Cardiac fibroblast (primary cell): Measurements from ENCODE around the gene KDM1A.

Experiments
- DNase-seq, 2 donors: peaks; one replicate each; pipeline versions ENCODE4 v3.0.0 to v3.0.0-alpha.2; 2010; ENCODE audit warnings: low read depth in 2 of 2
- H3K4me3 ChIP-seq, 2 donors: replicated peaks in 1 of 2; 1 replicate in 1 of 2; 2 replicates in 1 of 2; pipeline ENCODE4 v1.5.1; 2011; ENCODE audit warnings: low read depth in 2 of 2, low read length in 2 of 2, mild to moderate bottlenecking in 2 of 2, moderate library complexity in 1 of 2
- TF ChIP-seq, protein P1 (sequence below): IDR thresholded peaks from one replicate; pipeline ENCODE4 v1.5.1; 2011; ENCODE audit warnings: low read depth, mild to moderate bottlenecking, low read length, inconsistent platforms

Gene KDM1A

DNA sequence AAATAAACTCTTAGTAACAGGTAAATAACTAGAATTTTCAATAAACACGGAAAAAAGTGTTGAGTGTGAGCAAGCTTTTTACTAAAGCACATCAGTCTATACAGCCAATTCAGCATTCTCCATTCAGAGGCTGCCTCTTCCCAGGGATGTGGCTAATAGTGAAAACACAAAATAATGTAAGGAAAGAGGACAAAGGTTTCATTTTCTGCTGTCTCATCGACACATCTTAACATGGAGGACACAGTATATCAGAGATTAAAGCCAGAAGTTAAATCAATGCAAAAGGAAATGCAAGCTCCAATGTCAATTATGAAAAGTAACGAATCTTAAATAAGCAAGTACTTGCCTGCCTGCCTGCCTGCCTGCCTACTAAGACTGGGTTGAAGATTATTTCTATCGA lies 106.2 kb downstream of the KDM1A start:
- DNase-seq = no peak
- TF ChIP-seq, protein P1, sequence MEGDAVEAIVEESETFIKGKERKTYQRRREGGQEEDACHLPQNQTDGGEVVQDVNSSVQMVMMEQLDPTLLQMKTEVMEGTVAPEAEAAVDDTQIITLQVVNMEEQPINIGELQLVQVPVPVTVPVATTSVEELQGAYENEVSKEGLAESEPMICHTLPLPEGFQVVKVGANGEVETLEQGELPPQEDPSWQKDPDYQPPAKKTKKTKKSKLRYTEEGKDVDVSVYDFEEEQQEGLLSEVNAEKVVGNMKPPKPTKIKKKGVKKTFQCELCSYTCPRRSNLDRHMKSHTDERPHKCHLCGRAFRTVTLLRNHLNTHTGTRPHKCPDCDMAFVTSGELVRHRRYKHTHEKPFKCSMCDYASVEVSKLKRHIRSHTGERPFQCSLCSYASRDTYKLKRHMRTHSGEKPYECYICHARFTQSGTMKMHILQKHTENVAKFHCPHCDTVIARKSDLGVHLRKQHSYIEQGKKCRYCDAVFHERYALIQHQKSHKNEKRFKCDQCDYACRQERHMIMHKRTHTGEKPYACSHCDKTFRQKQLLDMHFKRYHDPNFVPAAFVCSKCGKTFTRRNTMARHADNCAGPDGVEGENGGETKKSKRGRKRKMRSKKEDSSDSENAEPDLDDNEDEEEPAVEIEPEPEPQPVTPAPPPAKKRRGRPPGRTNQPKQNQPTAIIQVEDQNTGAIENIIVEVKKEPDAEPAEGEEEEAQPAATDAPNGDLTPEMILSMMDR = no peak

DNA sequence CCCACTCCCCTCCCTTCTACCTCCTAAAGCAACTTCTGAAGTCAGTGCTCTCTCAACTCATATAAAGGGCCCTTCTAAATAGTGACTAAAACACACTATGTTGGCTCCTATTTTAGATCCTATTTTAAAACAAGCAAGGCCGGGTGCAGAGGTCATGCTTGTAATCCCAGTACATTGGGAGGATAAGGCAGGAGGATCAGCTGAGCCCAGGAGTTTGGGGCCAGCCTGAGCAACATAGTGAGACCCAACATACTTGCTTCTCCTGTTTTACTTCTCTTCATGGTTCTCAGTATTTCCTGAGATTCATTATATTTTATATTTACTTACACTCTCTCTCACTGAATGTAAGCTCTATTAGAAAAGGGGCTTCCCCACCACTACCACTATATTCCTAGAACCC lies 106.9 kb downstream of the KDM1A start:
- no peak for DNase-seq
- TF ChIP-seq, protein P1 = no peak
- H3K4me3 ChIP-seq = no peak overlapping the region

More for the DNA sequence above, 106.2 kb downstream of the KDM1A start:
- no peak overlapping the region for H3K4me3 ChIP-seq

DNA sequence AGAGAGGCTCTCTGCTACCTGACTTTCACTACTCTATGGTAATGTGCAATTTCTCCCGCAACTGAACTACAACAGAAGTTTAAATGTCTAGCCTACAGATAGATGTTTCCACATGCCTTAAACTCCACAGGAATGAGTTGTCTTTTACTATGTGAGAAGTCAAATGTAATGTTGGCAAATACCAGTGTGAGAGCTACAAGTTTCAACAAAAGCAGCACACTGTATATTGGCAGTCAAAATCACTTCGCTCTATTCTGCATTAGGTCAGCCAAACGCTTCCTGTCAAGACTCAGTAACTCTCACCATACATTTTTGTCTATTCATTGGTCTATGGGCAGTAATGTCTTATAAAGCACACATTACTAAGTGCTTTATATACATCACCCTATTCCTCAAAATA lies 107.5 kb downstream of the KDM1A start:
- H3K4me3 ChIP-seq = no peak overlapping the region
- TF ChIP-seq, protein P1 = no peak
- DNase-seq = peak; percentile 69 to 71

DNA sequence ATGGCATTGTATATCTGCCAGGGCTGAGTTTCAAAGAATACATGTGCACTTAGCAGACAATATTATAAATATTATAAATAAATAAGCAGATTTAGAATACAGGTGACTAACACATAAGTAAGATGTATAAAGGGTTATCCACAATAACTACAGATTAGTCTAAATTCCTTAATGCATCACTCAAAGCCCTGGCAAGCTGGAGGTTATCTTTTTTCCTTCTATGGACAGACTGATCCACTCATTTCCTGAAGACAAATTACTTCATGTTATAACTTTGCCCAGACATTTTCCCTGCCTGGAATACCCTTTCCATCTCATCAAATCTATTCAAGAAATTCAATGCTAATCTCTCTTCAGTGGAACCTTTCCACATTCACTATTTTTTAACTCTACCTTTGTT lies 110.6 kb downstream of the KDM1A start:
- TF ChIP-seq, protein P1 = no peak
- no peak overlapping the region for H3K4me3 ChIP-seq
- DNase-seq = peak in 1 of 2 donors; percentile 40

DNA sequence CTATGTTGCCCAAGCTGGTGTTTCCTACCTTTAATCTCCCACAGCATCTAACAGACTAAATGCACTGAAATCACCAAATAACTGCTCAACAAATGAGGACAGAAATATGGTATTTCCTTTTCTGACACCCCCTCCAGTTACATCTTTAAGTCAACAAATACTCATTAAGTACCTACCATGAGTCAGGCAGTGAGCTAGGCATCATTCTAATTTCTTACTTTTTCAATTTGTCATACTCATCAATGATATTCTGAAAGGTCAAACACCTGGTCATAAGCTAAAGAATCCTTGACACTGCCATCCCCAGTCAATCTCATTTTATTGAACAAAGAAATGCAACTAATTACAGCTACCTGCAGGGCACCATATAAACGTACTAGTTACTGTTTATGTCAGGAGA lies 112.8 kb downstream of the KDM1A start:
- H3K4me3 ChIP-seq = no peak overlapping the region
- DNase-seq = no peak
- TF ChIP-seq, protein P1 = no peak
